DOHH2 (cell line): Measurements from ENCODE around the gene TRPM4.

ENCODE experiments used
- H3F3A ChIP-seq: fragments of 200-600 bp; sonication (generic), shearing (Covaris generic); 2 replicates; pipeline ENCODE4 v1.6.0; 2016; ENCODE audit warnings: antibody characterized with exemption, mild to moderate bottlenecking; ENCODE audit not compliant: control insufficient read depth, insufficient read depth
- H3K27ac ChIP-seq: fragments of 200-600 bp; sonication (generic); 2 replicates; pipeline ENCODE4 v1.5.1; 2014; ENCODE audit warnings: low read depth, mild to moderate bottlenecking, low read length, moderate library complexity
- H3K27me3 ChIP-seq: fragments of 200-600 bp; sonication (generic); 2 replicates; pipeline ENCODE4 v1.6.1; 2014; ENCODE audit warnings: mild to moderate bottlenecking, low read length, mixed read lengths; ENCODE audit not compliant: control insufficient read depth
- H3K36me3 ChIP-seq: fragments of 200-600 bp; sonication (generic); 2 replicates; pipeline ENCODE4 v1.6.1; 2014; ENCODE audit warnings: mild to moderate bottlenecking, low read length, moderate library complexity, mixed read lengths; ENCODE audit not compliant: control insufficient read depth
- H3K4me1 ChIP-seq: fragments of 200-600 bp; sonication (generic); 2 replicates; pipeline ENCODE4 v1.6.1; 2014; ENCODE audit warnings: mild to moderate bottlenecking, low read length, mixed read lengths; ENCODE audit not compliant: control insufficient read depth
- H3K4me2 ChIP-seq: fragments of 200-600 bp; sonication (generic); 2 replicates; pipeline ENCODE4 v1.6.0; 2014; ENCODE audit warnings: mild to moderate bottlenecking, low read length, moderate library complexity
- H3K4me3 ChIP-seq: fragments of 200-600 bp; sonication (generic); 2 replicates; pipeline ENCODE4 v1.5.1; 2014; ENCODE audit warnings: mild to moderate bottlenecking, low read length, mixed read lengths
- H3K79me2 ChIP-seq: fragments of 200-600 bp; sonication (generic); 2 replicates; pipeline ENCODE4 v1.6.1; 2014; ENCODE audit warnings: mild to moderate bottlenecking, low read length, mixed read lengths; ENCODE audit not compliant: control insufficient read depth
- H3K9me2 ChIP-seq: fragments of 200-600 bp; sonication (generic); replicated peaks from 2 replicates; pipeline ENCODE4 v1.6.1; 2014; ENCODE audit warnings: mild to moderate bottlenecking, low read length, mixed read lengths; ENCODE audit not compliant: control insufficient read depth
- H3K9me3 ChIP-seq: fragments of 200-600 bp; sonication (generic); 2 replicates; pipeline ENCODE4 v1.6.1; 2014; ENCODE audit warnings: antibody characterized with exemption, low read length, mixed read lengths; ENCODE audit not compliant: control insufficient read depth, insufficient read depth
- H4K20me1 ChIP-seq: fragments of 200-600 bp; sonication (generic); 2 replicates; pipeline ENCODE4 v1.6.0; 2014; ENCODE audit warnings: low read depth, mild to moderate bottlenecking, antibody characterized with exemption, low read length, moderate library complexity; ENCODE audit not compliant: control insufficient read depth, insufficient read depth
- CTCF ChIP-seq: fragments of 200-600 bp; sonication (generic); IDR thresholded peaks from one replicate; pipeline ENCODE4 v1.5.1; 2014; ENCODE audit warnings: antibody characterized with exemption, mild to moderate bottlenecking, low read depth, low read length; ENCODE audit not compliant: poor library complexity, severe bottlenecking
- EZH2phosphoT487 ChIP-seq: fragments of 200-600 bp; sonication (generic); IDR thresholded peaks from 2 replicates; pipeline ENCODE4 v1.6.1; 2017; ENCODE audit warnings: borderline replicate concordance, mild to moderate bottlenecking, antibody characterized with exemption, low read length, moderate library complexity, mixed read lengths

The TRPM4 gene

DNA sequence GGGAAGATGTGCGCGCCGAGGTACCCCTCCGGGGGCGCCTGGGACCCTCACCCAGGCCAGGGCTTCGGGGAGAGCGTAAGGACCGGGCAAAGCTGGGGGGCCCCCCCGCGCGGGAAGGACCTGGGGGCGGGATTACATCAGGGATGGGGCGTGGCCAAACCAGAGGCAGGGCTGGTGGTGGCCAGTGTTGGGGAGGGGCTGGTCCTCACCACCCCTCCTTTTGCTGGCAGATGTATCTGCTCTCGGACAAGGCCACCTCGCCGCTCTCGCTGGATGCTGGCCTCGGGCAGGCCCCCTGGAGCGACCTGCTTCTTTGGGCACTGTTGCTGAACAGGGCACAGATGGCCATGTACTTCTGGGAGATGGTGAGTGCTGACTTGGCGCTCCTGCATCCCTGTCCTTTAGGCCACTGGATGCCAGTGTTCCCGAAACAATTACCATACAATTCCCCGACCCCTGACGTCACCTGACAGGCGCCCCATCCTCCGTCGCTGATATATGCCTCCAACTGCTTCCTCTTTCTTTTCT lies 25.3 kb downstream of the TRPM4 start:
- Histone ChIP-seq H3K79me2 (no peaks in the 10 kb centered on the region), H4K20me1 (no peaks in the 10 kb centered on the region), H3K9me2 (no peaks in the 10 kb centered on the region), H3K36me3 (no peaks in the 10 kb centered on the region), H3K4me1 (no peaks in the 10 kb centered on the region), H3K4me2 (no peak overlapping the region), H3K27me3 (no peaks in the 10 kb centered on the region), H3F3A (no peaks in the 10 kb centered on the region), H3K4me3 (no peak overlapping the region), H3K9me3 (no peaks in the 10 kb centered on the region), H3K27ac (no peak overlapping the region)
- no peak for TF ChIP-seq EZH2phosphoT487
- no peak for TF ChIP-seq CTCF

GRCh38 chr19:49186108-49186507 lies 28.5 kb downstream of the TRPM4 start:
- H3F3A ChIP-seq: no peaks in the 10 kb centered on the region
- TF ChIP-seq CTCF (no peak), EZH2phosphoT487 (no peak)
- H3K4me2 ChIP-seq: no peak overlapping the region
- H3K27ac ChIP-seq: no peak overlapping the region
- no peak overlapping the region for H3K4me3 ChIP-seq
- no peaks in the 10 kb centered on the region for H4K20me1 ChIP-seq
- no peaks in the 10 kb centered on the region for H3K27me3 ChIP-seq
- H3K9me3 ChIP-seq: no peaks in the 10 kb centered on the region
- no peaks in the 10 kb centered on the region for H3K79me2 ChIP-seq
- H3K9me2 ChIP-seq: no peaks in the 10 kb centered on the region
- no peaks in the 10 kb centered on the region for H3K36me3 ChIP-seq
- peaks cover 11% of the 10 kb centered on the region for H3K4me1 ChIP-seq

DNA sequence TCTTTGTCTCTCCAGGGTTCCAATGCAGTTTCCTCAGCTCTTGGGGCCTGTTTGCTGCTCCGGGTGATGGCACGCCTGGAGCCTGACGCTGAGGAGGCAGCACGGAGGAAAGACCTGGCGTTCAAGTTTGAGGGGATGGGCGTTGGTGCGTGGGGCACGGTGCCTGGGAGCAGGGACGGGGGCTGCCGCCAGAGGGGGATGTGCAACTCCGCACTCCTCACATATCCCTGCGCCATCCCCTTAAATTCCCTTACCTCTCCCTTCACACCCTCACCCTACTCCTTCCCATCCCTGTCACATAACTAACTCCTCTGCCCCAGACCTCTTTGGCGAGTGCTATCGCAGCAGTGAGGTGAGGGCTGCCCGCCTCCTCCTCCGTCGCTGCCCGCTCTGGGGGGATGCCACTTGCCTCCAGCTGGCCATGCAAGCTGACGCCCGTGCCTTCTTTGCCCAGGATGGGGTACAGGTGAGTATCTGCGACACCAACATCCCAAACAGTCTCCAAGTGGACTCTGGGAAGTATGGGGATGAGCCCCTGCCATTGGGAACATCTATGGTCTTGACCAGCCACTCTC lies 31.1 kb downstream of the TRPM4 start:
- no peaks in the 10 kb centered on the region for H3K79me2 ChIP-seq
- H3K27me3 ChIP-seq: no peaks in the 10 kb centered on the region
- no peaks in the 10 kb centered on the region for H3F3A ChIP-seq
- H3K4me3 ChIP-seq: no peak overlapping the region
- no peak for TF ChIP-seq EZH2phosphoT487
- TF ChIP-seq CTCF: no peak
- H3K9me3 ChIP-seq: no peaks in the 10 kb centered on the region
- no peaks in the 10 kb centered on the region for H3K9me2 ChIP-seq
- no peaks in the 10 kb centered on the region for H3K36me3 ChIP-seq
- H3K4me1 ChIP-seq: peaks cover 11% of the 10 kb centered on the region
- no peak overlapping the region for H3K27ac ChIP-seq
- H4K20me1 ChIP-seq: no peaks in the 10 kb centered on the region
- H3K4me2 ChIP-seq: no peak overlapping the region
